Measurements from ENCODE around the gene RECQL5.

GRCh38 chr17:75614556-75615270, 52.2 kb downstream of the RECQL5 start:
- TF ChIP-seq CTCF (optimal IDR thresholded peaks at IDR 0.05 in 1 of 3, IDR thresholded peaks at IDR 0.05 in 1 of 3, conservative IDR thresholded peaks at IDR 0.05 in 1 of 3; ENCODE audit: extremely low read depth in 1 of 3, insufficient read depth in 2 of 3, low read length in 3 of 3) (no peak), EZH2 (IDR thresholded peaks at IDR 0.05; ENCODE audit: low read length) (no peak)
